HG02588 (cell line): ENCODE measurements around the gene ABI1.

ENCODE experiments used
- ATAC-seq: cut with Tn5 transposase; IDR thresholded peaks from one replicate; pipeline ENCODE4 v1.9.1; 2021; ENCODE audit warnings: mild to moderate bottlenecking, moderate library complexity; ENCODE audit not compliant: unreplicated experiment

Gene ABI1

DNA sequence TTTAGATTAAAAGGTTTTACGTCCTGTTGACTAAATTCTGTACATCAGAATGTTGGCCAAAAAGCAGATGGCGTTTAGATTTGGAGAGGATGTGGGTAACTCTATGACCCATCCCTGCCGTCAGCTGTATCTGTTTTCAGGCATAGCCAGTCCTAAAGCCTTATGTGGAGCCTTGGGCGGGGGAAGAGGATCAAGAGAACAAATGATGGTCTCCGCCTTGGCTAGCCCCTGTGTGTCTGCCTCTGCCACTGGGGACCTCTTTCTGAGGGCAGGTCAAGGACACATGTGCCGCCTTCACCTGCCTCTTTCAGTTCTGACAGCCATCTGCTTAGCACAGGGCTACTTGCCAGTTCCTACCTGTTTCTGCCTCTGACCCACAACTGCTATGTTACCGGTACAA is 139.2 kb downstream of the ABI1 start:
- ATAC-seq = no peak

DNA sequence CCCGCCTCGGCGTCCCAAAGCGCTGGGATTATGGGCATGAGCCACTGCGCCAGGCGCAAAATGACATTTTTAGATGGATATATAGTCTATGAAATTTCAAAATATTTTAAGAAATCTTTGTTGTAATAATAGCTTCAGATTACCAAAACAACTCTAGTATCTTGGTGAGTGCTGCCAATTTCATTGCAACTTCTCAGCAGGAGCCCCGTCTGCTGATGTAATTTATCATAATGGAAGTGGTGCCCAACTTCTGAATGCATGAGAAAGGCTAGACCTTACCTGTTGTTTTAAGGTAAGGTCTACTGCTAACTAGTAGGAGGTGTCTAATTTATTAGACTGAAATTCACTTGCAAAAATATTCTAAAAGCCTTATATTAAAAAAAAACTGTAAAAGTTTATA is 143.3 kb downstream of the ABI1 start:
- no peak for ATAC-seq

- ATAC-seq = no peak
Observed at GRCh38 chr10:26715137-26715487, 145.6 kb downstream of the ABI1 start.

DNA sequence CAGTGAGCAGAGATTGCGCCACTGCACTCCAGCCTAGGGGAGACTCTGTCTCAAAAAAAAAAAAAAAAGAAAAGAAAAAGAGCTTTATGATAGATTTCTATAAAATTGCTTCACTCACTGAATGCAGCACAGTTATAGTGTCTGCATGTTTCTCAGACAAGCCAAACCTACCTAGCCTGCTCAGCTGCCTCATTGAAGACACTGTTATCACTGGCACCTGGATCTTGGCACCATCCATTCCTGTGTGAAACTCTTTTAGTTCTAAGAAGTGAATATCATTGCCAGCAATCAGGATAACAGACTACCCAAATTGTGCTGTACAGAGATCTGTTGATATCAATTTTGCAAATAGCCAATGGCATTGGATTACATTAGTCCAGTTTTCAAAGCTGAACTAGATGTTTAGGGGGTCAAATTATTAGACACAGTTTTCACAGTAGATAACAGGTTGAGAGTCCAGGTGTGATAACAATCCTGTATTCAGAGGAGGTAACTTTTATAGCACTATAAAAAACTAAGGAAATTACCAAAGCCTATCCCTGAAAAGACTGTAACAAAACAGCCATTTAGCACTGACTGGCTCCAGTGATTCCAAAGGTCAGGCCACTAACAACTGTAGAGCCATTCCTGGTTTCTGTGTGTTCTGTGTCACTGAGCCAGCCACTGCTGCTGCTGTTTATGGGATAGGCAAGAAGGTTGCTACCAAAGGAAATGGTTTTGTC is 146.2 kb downstream of the ABI1 start:
- no peak for ATAC-seq

DNA sequence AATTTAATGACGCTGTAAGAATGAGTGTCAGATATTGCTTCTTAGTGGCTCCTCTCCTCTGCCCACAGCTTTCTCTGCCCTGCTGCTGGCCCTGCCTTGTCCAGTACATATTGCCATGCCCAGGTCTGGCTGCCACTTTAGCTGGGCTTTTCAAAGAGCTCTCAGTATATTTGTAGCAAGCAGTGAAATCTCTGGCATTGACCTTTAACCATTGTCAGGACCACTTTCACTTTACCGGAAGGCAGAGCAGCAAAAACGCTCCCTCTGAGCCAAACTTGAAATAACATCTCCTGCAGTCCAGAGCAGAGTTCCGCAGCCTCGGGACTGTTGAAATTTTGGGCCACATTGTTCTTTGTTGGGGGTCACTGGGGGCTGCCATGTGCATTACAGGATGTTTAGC is 149.4 kb downstream of the ABI1 start:
- ATAC-seq = no peak

DNA sequence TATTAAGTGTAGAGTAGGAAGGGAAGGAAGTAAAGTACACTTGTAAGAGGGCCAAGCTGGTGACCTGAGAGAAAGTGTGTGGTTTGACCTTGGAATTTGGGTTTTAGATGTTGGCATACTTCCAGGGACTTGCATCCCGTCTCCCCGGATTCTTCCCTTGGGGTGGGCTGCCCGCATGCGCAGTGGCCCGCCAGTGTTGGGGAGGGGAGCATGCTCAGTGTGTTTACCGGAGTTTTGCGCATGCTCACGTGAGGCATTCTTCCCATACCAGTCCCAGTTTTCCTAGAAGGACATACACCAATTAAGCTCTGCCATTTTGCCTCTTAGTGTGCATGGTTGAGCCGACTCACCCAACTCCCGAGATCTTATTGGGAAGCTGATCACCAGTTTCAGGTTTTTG is 153.8 kb downstream of the ABI1 start:
- ATAC-seq = no peak

DNA sequence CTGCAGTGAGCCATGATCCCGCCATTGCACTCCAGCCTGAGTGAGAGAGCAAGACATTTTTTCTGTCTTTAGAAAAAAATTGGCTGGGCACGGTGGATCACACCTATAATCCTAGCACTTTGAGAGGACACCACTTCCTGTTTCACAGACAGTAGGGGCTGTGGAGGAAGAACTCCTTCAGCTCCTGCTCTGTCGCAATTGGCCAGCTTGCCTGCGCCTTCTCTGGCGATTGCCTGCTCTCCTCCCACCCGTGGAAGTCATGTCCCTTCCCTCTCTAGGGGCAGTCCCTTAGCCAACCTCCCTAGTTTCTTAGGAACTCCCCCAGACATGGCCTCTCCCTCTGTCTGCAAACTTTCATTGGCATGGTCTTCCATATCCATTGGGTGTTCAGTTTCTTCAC is 154.6 kb downstream of the ABI1 start:
- ATAC-seq = no peak

GRCh38 chr10:26703974-26704373 is 156.8 kb downstream of the ABI1 start:
- ATAC-seq = no peak

DNA sequence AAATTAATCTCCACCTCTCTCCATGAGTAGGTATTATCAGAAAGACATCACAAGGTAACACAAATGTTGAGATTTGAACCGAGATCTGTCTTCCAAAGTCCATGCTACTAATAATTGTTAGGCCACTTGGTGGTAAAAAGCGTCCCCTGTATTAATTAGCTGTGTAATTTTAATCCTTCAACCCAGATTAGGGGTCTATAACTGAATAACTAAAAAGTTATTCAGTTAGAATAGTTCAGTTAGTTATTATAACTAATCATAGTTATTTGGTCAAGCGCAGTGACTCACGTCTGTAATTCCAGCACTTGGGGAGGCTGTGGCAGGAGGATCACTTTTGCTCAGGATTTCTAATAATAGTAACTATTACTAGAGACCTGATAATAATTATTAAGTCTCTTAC is 157.7 kb downstream of the ABI1 start:
- no peak for ATAC-seq

- ATAC-seq = no peak
Observed at GRCh38 chr10:26700884-26701630, 159.7 kb downstream of the ABI1 start.

GRCh38 chr10:26699631-26700030 is 161.1 kb downstream of the ABI1 start:
- ATAC-seq = no peak

DNA sequence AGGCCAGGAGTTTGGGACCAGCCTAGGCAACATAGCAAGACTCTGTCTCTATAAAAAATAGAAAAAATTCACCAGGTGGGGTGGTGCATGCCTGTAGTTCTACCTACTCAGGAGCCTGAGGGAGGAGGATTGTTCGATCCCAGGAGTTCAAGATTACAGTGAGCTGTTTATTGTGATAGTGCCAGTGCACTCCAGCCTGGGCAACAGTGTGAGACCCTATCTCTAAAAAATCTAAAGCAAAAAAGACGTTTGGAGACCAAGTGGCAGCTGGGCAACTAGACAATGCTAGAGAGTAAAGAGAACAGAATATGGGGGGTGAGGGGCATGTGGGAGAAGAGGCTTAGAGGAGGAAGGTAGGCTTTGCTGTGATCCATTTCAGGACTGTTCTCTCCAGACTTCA is 161.8 kb downstream of the ABI1 start:
- no peak for ATAC-seq

DNA sequence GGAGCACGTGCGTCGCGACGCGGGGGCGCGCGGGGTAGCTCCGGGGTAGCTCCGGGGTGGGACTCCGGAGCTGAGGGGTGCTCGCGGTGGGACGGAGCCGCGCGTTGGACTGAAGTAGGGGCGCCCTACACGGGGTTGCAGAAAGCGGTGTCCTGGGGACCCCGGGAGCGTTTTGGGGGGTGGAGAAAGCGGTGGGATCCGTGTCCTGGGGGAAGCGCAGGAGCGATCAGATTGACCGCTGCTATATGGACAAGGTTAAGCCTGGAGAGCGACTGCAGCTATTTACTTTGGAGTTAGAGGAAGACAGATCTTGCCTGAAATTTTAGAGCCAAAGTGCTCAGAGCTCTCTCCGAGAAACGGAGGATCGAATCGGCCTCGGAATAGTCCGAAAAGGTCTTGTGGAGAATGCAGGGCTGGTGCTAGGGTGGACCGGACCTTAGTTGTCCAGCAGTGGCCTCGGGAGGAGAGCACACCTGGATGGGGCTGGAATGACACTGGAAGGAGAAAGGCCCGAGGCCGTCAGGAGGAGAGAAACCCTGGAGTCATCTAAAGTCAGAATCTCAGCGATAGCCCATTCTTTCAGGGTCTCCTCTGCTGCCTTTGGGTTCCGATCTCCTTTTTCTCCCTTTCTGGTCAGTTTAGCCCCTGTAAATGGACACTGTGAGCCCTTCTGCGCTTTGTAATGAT is 162.7 kb downstream of the ABI1 start:
- ATAC-seq = no peak

- ATAC-seq = peak; percentile 88
Observed at GRCh38 chr10:26697163-26697921, 163.4 kb downstream of the ABI1 start, which contains the start of gene PDSS1. Gene PDSS1 (plus strand): TSS chr10:26697701. CDS start chr10:26697712, 11 bp downstream.

DNA sequence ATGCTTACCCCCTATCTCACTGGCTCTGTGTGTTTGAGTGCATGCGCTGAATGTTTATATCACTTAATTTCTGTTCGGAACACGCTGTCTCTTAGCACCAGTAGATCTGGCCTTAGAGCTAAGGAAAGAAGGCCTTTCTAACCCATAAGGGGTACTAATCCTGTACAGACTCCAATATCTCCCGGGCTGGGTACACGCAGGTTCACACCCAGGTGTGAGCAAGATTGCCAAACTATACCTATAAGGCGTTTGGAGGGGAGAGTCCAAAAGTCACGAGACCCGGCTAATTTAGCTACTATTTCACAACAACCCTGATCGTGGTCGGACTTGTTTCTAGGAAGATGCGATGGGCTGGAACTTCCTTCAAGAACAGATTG is 164.0 kb downstream of the ABI1 start:
- ATAC-seq = peak; percentile 3
